Omental fat pad (tissue), 4 donors: ENCODE results near the gene UVRAG. TPM values are rescaled to one million over a fixed set of nuclear protein-coding genes. Genes with fewer than 3 reads are reported as not detected.
A peak's percentile ranks its signal among the peaks of the same experiment; 100 is the strongest.

ENCODE experiments used
- ATAC-seq: fragments of 150-250 bp; one replicate; pipeline ENCODE4 v1.9.1; 2016; ENCODE audit warnings: mild to moderate bottlenecking, moderate library complexity; ENCODE audit not compliant: low FRiP score
- DNase-seq: peaks from one replicate; pipeline ENCODE4 v3.0.0-alpha.2; 2019; ENCODE audit warnings: low spot score
- CTCF ChIP-seq, 3 donors: fragments of 450-650 bp; IDR thresholded peaks; one replicate each; pipeline ENCODE4 v1.5.1; 2016 to 2017; ENCODE audit warnings: antibody characterized with exemption in 3 of 3, mild to moderate bottlenecking in 3 of 3, moderate library complexity in 2 of 3
- total RNA-seq, 4 donors: library from RNA; depleted of rRNA; stranded (reverse); fragments of >200 nt; gene quantifications; one replicate each; pipeline ENCODE4 v1.1.0, GENCODE V29; 2016

Gene UVRAG
- 10 to 100 TPM; 39.6 to 72.9 (median 61.5) TPM for total RNA-seq

DNA sequence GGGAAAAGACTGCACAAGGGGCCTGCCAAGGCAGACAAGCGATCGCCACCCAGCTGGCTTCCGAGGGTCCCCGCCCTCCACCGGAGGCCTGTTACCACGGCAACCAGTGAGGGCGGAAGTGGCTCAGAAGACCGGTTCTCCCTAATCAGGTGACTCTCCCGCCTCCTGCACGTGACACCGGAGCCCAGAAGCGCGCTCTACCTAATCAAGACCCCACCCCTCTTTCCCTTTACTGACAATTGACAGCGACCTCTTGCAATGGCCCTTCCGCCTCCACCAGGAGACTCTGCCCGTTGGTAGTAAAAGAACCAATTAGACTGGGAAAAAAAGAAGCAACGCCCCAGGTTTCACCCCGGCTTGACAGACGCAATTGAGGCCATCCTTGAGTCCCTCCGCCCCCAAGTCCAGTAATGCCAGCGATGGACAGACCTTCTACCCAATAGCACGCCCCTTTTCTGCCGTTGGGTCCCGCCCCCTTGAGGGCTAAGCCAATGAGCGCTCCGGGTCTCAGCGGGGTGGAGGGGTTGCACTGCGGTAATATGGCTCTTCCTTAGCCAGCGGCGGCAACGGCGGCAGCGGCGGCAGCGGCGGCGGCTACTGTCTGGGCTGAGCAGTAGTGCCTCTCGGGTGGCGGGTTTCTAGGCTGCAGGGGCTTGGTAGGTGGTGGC lies at the start of gene UVRAG:
Gene UVRAG (plus strand): TSS at position 534 of the 668 bp plus-strand sequence. CDS start 198 bp downstream, outside the sequence.
- TF ChIP-seq CTCF (IDR thresholded peaks at IDR 0.05) = no peak
- peak; percentile 97 for DNase-seq
- ATAC-seq = peak; percentile 96

DNA sequence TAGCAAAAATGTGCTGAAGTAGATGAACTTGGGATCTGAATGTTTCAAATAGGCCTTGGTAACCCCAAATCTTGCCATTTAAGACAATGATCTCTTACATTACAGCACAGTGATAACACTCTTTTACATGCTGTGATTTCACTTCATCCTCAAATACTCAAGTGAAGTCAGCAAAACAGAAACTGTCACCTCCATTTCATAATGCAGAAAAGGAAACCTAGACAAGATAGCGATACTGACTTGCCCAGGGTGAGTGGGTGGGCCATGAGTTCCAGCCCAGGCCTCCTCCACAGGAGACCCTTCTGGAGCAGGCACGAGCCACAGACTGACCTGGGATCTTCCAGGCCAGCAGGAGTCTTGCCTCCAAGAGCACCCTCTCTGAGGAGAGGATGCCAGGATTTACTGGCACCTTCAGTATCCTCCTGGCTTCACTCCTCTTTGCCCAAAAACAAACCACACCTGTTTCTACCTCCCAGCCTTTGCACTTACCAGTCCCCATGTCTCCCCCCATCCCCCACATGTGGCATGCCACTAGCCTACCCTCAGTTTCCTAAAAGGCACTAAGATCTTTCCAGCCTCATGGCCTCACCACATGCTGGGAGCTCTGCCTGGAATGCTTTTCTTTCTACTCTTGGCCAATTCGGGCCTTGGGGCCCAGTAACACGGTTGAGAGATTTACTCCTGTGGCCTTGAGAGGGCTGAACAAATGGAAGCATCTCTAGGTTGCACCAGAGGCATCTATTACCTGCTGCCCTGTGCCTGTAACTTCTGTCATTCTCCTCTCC lies 48.4 kb upstream of the UVRAG start:
- no peak for DNase-seq
- TF ChIP-seq CTCF (IDR thresholded peaks at IDR 0.05) = no peak
- ATAC-seq = no peak

DNA sequence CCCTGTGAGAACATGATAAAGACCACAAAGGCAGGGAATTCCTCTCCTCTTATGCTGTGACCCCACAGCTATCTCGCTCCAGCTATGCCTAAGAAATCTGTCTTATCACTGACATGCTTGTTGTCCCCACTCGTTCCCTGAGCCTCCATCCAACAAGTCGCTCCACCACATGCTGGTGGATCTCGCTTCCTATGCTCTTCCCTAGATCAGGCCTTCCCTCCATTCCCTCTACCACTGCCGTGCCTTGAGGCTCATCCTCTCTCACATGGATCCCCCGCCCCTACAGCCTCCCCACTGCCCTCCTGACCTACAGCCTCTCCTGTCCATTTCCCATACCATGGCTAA lies 47.8 kb upstream of the UVRAG start:
- TF ChIP-seq CTCF (IDR thresholded peaks at IDR 0.05) = no peak
- ATAC-seq (no peak), DNase-seq (no peak)

- TF ChIP-seq CTCF (IDR thresholded peaks at IDR 0.05) = no peak
- no peak for ATAC-seq
- DNase-seq = no peak
Observed at GRCh38 chr11:75767793-75768111, 47.3 kb upstream of the UVRAG start.

DNA sequence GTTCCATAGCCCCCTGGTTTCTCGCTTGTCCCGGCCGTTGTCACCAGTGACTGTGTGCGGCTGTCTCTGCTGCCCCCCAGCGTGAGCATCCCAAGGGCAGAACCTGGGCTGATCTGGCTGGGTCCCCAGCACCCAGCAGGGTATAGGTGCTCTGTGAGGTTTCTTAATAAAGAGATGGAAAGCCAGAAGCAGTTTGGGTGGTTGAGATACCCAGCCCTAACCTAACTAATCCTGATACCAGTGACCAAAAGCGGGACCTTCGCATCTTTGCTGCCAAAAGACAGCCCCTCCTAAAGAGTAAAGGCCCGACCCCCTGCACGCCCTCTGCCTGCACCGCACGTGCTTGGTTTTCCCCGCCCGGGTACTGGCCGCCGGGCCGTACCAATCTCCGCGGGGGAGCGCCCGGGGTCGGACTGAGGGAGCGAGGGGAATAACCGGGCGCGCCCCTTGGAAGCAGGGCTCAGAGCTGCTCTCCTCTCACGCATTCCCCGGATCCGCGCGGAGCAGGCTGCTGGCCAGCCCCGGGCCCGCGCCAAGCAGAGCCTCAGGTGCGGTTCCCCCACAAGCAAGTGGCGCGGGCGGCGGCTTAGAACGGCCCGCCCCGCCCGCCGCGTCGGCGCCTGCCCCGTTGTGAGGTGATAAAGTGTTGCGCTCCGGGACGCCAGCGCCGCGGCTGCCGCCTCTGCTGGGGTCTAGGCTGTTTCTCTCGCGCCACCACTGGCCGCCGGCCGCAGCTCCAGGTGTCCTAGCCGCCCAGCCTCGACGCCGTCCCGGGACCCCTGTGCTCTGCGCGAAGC lies 46.7 kb upstream of the UVRAG start, which contains the start of gene DGAT2:
Gene DGAT2 (plus strand): TSS at position 667 of the 797 bp plus-strand sequence. CDS start 214 bp downstream, outside the sequence.
- TF ChIP-seq CTCF (IDR thresholded peaks at IDR 0.05) = no peak
- no peak for DNase-seq
- ATAC-seq = peak; percentile 74

DNA sequence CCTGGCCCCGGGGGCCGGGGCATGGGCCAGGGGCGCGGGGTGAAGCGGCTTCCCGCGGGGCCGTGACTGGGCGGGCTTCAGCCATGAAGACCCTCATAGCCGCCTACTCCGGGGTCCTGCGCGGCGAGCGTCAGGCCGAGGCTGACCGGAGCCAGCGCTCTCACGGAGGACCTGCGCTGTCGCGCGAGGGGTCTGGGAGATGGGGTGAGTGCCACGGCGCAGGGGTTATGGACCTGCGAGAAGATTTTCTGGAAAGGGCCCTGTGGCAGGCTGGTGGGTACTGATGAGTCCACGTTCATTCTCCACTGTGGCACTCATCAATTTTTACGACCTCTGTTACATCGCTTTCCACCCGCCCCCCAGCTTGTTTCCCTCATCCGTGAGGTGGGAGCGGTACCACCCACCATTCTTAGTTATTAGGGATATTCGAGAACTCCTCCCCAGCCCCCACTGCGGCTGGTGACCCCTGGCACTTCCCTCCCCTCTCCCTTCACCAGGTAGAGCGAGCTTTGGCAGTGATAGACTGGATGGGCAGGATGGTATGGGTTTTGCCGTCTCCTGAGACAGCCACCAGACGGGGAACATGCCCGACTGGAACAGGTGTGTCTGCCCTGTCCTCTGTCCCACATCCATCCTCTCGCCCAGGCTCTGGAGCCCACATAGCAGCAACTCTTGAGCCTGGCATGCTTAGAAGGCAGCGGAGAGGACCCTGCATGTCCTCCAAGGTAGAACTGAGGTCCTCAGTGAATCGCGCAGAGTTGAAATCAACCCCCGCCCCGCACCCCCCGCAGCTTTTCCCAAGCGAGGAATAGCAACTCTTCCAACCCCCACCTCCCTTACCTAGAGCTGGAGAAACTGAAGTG lies 45.9 kb upstream of the UVRAG start:
- no peak for TF ChIP-seq CTCF (IDR thresholded peaks at IDR 0.05)
- no peak for DNase-seq
- ATAC-seq = no peak
